Mesothelial cell of epicardium (in vitro differentiated cells): ENCODE results near the gene EEF1AKMT3. TPM values are rescaled to one million over a fixed set of nuclear protein-coding genes. Genes with fewer than 3 reads are reported as not detected.
"Not testable (repeated sequence)": the region's sequence is repeated elsewhere in the genome, so short reads cannot be mapped to it uniquely, and the experiment has no call there.

Experiments used
- DNase-seq, 2 experiments: peaks; one replicate each; pipeline ENCODE4 v3.0.0; 2021; ENCODE audit warnings: low spot score in 2 of 2; ENCODE audit not compliant: unreplicated experiment in 2 of 2
- H3K27ac Mint-ChIP-seq: 2 replicates; pipeline ENCODE4 v1.8.0; 2021; ENCODE audit warnings: mixed read lengths
- H3K27me3 Mint-ChIP-seq: 2 replicates; pipeline ENCODE4 v1.8.0; 2021; ENCODE audit warnings: low read depth, mixed read lengths
- H3K36me3 Mint-ChIP-seq: 2 replicates; pipeline ENCODE4 v1.8.0; 2021; ENCODE audit warnings: mixed read lengths
- H3K4me1 Mint-ChIP-seq: 2 replicates; pipeline ENCODE4 v1.8.0; 2021; ENCODE audit warnings: mixed read lengths
- H3K4me3 Mint-ChIP-seq: 2 replicates; pipeline ENCODE4 v1.8.0; 2021; ENCODE audit warnings: mild to moderate bottlenecking, moderate library complexity, mixed read lengths
- H3K9me3 Mint-ChIP-seq: 2 replicates; pipeline ENCODE4 v1.8.0; 2021; ENCODE audit warnings: mixed read lengths
- total RNA-seq: library from RNA; stranded (reverse); gene quantifications from 3 replicates; pipeline ENCODE4 v1.2.1, GENCODE V29; 2021
- TF ChIP-seq, protein P1 (sequence below): fragments of 200-600 bp; sonication (generic); IDR thresholded peaks from one replicate; pipeline ENCODE4 v1.5.0; 2021; ENCODE audit warnings: antibody characterized with exemption; ENCODE audit not compliant: unreplicated experiment

Gene EEF1AKMT3
- total RNA-seq, 1 donor from 2014 or later: 8.7 TPM

DNA sequence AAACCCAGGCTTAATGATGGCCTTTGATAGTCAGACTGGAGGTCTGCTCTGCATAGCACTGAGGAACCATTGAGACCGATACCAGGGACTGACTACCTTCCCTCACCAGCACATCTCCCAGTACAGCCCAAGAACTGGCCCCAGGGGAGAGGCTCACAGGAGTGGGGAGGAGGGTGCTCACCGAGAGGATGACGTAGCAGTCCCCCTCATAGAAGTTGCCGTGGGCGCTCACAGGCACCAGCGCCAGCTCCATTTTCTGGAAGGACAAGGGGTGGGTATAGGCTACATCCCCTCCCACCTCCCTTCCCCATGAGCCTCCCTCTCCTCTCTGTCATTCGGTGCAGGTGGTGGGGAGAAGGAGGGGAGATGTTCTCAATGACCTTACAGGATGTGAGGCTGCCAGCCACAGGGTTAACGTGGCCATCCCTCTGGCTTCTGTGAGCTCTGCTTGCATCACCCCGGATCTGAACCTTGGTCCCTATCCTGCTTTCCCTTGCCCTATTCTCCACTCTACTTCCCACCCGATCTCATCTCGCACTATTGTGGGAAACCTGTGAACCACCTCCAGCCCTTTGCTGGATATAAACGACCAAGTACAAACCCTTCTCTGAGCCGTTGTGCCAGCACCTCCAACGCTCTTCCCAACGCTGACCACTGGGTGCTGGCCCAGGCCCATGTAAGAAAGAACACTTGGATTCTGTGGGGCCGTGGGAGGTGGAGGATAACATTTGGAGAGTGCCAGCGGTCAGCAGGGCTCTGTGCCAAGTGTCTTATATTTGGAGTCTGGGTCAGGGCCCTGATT is 41.8 kb downstream of the EEF1AKMT3 start:
- Mint-ChIP-seq H3K9me3 (no peaks in the 10 kb centered on the region), H3K27ac (no peak overlapping the region), H3K36me3 (peaks cover 15% of the 10 kb centered on the region), H3K27me3 (no peaks in the 10 kb centered on the region), H3K4me1 (no peaks in the 10 kb centered on the region), H3K4me3 (no peak overlapping the region)
- no peak for DNase-seq
- TF ChIP-seq, protein P1, sequence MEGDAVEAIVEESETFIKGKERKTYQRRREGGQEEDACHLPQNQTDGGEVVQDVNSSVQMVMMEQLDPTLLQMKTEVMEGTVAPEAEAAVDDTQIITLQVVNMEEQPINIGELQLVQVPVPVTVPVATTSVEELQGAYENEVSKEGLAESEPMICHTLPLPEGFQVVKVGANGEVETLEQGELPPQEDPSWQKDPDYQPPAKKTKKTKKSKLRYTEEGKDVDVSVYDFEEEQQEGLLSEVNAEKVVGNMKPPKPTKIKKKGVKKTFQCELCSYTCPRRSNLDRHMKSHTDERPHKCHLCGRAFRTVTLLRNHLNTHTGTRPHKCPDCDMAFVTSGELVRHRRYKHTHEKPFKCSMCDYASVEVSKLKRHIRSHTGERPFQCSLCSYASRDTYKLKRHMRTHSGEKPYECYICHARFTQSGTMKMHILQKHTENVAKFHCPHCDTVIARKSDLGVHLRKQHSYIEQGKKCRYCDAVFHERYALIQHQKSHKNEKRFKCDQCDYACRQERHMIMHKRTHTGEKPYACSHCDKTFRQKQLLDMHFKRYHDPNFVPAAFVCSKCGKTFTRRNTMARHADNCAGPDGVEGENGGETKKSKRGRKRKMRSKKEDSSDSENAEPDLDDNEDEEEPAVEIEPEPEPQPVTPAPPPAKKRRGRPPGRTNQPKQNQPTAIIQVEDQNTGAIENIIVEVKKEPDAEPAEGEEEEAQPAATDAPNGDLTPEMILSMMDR: no peak

GRCh38 chr12:57815177-57816000 is 43.0 kb downstream of the EEF1AKMT3 start:
- Mint-ChIP-seq H3K4me3 (no peak overlapping the region), H3K4me1 (no peaks in the 10 kb centered on the region), H3K27me3 (no peaks in the 10 kb centered on the region), H3K27ac (no peak overlapping the region), H3K36me3 (peaks cover 15% of the 10 kb centered on the region), H3K9me3 (no peaks in the 10 kb centered on the region)
- no peak for DNase-seq
- TF ChIP-seq, protein P1: no peak

GRCh38 chr12:57816001-57816854 is 43.8 kb downstream of the EEF1AKMT3 start:
- TF ChIP-seq, protein P1: no peak
- Mint-ChIP-seq H3K27me3 (no peaks in the 10 kb centered on the region), H3K9me3 (no peaks in the 10 kb centered on the region), H3K36me3 (peaks cover 21% of the 10 kb centered on the region), H3K27ac (no peak overlapping the region), H3K4me1 (no peaks in the 10 kb centered on the region), H3K4me3 (no peak overlapping the region)
- DNase-seq: no peak

GRCh38 chr12:57816855-57817151 is 44.4 kb downstream of the EEF1AKMT3 start:
- DNase-seq: no peak
- no peak overlapping the region for H3K27ac Mint-ChIP-seq
- no peaks in the 10 kb centered on the region for H3K27me3 Mint-ChIP-seq
- no peaks in the 10 kb centered on the region for H3K4me1 Mint-ChIP-seq
- H3K4me3 Mint-ChIP-seq: no peak overlapping the region
- no peaks in the 10 kb centered on the region for H3K9me3 Mint-ChIP-seq
- TF ChIP-seq, protein P1: no peak
- H3K36me3 Mint-ChIP-seq: peaks cover 23% of the 10 kb centered on the region

DNA sequence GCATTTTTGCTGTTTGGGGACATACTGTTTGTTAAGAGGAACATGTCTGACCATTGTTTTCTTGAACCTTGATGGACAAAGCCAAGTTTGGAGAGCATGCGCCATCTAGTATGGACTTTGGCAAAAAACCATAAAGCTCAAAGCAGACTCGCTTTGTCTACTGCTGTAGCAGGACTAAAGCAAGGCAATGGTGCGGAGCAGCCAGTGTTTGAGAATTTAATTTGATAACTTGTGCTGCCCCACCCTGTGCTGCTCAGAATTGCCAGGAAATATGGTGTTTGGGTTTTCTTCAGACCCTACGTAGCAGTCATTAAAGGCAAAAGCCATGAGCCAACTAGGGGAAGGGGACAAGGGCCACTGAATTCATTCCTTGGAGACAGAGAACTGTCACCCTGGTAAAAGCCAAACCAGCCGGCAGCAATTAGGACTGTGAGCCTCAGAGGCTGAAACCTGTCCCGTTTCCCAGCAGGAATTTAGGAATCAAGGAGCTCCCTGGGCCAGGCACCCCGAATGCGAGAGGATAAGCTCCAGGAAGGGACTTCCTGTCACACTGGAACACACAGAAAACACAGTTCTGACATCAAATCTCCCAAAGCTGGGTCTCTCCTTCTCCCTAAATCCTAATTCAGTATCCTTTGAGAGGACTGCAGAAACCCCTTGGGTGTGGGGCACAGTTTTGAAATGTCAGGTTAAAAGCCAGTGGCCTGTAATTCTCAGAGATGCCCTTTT is 45.0 kb downstream of the EEF1AKMT3 start:
- Mint-ChIP-seq H3K4me3 (no peak overlapping the region), H3K4me1 (no peaks in the 10 kb centered on the region), H3K27ac (no peak overlapping the region), H3K9me3 (no peaks in the 10 kb centered on the region), H3K27me3 (no peaks in the 10 kb centered on the region), H3K36me3 (peaks cover 22% of the 10 kb centered on the region)
- TF ChIP-seq, protein P1: no peak
- no peak for DNase-seq

DNA sequence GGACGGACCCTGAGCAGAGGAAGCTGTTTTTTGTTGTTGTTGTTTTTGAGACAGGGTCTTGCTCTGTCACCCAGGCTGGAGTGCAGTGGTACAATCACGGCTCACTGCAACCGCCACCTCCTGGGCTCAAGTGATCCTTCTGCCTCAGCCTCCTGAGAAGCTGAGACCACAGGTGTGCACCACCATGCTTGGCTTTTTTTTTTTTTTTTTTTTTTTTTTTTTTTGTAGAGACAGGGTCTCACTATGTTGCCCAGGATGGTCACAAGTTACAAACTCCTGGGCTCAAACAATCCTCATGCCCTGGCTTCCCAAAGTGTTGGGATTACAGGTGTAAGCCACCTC is 45.5 kb downstream of the EEF1AKMT3 start:
- H3K4me3 Mint-ChIP-seq, H3K27me3 Mint-ChIP-seq: not testable (repeated sequence)

GRCh38 chr12:57820119-57820518 is 47.7 kb downstream of the EEF1AKMT3 start:
- H3K36me3 Mint-ChIP-seq: peaks cover 37% of the 10 kb centered on the region

More for the DNA sequence above, 45.5 kb downstream of the EEF1AKMT3 start:
- DNase-seq, H3K4me1 Mint-ChIP-seq, H3K27ac Mint-ChIP-seq, H3K9me3 Mint-ChIP-seq: not testable (repeated sequence)
- H3K36me3 Mint-ChIP-seq: peaks cover 21% of the 10 kb centered on the region

DNA sequence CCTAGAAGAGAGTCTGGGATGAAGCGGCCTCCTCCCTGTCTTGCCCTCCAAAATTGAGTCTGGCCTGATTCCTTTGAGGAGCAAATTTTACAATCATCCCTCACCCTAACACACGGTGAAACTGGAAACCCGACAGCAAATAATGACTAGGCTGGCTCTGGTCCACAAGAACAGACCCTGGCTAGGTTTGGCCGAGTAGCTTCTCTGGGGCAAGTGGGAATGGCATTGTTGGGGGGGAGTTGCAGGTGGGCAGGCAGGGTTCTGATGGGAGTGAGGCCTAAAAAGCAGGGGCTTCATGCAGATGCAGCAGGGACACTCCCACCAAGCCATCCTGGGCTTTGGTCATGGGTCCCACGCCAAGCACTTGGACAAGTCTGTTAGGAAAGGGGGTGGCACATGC is 48.6 kb downstream of the EEF1AKMT3 start:
- peak overlapping the region; percentile 43 for H3K27ac Mint-ChIP-seq
- not testable (repeated sequence) for H3K4me1 Mint-ChIP-seq, H3K27me3 Mint-ChIP-seq, H3K9me3 Mint-ChIP-seq, DNase-seq, H3K4me3 Mint-ChIP-seq
- peaks cover 43% of the 10 kb centered on the region for H3K36me3 Mint-ChIP-seq

More at GRCh38 chr12:57820119-57820518, 47.7 kb downstream of the EEF1AKMT3 start:
- H3K9me3 Mint-ChIP-seq, H3K4me1 Mint-ChIP-seq, H3K27me3 Mint-ChIP-seq, DNase-seq, H3K4me3 Mint-ChIP-seq, H3K27ac Mint-ChIP-seq: not testable (repeated sequence)
